OCI-M1 (cell line): Measurements from ENCODE around the gene CAMSAP1.
"Not testable (repeated sequence)": the region's sequence is repeated elsewhere in the genome, so short reads cannot be mapped to it uniquely, and the experiment has no call there.

Experiments
- DNase-seq: peaks from one replicate; lab custom pipeline; 2025; lab: John Stamatoyannopoulos, UW

CAMSAP1 gene, protein sequence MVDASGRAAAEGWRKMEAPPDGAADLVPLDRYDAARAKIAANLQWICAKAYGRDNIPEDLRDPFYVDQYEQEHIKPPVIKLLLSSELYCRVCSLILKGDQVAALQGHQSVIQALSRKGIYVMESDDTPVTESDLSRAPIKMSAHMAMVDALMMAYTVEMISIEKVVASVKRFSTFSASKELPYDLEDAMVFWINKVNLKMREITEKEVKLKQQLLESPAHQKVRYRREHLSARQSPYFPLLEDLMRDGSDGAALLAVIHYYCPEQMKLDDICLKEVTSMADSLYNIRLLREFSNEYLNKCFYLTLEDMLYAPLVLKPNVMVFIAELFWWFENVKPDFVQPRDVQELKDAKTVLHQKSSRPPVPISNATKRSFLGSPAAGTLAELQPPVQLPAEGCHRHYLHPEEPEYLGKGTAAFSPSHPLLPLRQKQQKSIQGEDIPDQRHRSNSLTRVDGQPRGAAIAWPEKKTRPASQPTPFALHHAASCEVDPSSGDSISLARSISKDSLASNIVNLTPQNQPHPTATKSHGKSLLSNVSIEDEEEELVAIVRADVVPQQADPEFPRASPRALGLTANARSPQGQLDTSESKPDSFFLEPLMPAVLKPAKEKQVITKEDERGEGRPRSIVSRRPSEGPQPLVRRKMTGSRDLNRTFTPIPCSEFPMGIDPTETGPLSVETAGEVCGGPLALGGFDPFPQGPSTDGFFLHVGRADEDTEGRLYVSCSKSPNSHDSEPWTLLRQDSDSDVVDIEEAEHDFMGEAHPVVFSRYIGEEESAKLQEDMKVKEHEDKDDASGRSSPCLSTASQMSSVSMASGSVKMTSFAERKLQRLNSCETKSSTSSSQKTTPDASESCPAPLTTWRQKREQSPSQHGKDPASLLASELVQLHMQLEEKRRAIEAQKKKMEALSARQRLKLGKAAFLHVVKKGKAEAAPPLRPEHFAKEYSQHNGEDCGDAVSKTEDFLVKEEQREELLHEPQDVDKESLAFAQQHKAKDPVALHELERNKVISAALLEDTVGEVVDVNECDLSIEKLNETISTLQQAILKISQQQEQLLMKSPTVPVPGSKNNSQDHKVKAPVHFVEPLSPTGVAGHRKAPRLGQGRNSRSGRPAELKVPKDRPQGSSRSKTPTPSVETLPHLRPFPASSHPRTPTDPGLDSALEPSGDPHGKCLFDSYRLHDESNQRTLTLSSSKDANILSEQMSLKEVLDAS (N-terminal part only)

DNA sequence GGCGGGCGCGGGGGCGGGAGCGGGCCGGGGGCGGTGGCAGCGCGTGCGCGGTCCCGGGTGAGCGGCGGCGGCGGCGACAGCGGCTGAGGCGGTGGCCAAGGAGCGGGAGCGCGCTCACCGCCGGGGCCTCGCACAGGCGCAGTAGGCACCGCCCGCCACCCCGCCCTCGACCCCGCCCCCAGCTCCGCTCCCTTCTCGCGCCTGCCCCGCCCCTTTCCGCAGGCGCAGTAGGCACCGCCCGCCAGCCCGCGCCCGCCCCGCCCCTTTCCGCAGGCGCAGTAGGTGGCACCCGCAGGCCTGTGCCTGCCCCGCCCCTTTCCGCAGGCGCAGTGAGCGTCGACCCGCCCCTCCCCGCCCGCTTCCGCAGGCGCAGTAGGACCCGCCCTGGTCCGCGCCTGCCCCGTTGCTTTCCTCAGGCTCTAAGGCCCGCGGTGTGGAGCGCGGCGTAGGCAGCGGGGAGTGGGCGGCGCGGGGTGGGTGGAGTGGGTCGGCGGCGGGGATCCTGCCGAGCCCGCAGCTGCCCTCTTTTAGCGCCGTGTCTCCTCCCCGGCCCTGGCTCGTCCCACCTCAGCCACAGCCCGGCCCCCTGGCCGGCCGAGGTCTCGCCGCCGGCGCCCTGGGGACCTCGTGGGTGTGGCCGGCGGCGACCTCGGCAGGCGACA lies at the start of gene CAMSAP1:
Gene CAMSAP1, minus strand, starts transcription at position 116 of the 662 bp plus-strand sequence. CDS start 387 bp downstream, outside the sequence.
- peak; percentile 94 for DNase-seq

DNA sequence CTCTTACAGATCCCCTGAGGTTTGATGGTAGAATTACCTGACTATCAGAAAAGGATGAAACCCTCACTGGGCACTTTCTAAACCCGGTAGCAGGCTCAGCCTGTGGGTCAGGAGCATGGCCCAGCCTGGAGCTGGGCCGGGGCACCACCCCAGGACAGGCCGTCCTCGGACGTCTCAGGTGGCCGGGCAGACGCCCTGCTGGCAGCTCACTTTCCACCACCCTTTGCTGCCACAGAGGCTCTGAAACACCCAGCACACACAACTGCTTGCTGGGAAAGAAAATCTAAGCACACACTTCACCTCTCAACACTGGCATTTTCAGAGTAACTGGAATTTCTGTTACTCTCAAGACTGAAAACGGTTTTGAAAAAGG lies 49.4 kb upstream of the CAMSAP1 start:
- DNase-seq = no peak

DNA sequence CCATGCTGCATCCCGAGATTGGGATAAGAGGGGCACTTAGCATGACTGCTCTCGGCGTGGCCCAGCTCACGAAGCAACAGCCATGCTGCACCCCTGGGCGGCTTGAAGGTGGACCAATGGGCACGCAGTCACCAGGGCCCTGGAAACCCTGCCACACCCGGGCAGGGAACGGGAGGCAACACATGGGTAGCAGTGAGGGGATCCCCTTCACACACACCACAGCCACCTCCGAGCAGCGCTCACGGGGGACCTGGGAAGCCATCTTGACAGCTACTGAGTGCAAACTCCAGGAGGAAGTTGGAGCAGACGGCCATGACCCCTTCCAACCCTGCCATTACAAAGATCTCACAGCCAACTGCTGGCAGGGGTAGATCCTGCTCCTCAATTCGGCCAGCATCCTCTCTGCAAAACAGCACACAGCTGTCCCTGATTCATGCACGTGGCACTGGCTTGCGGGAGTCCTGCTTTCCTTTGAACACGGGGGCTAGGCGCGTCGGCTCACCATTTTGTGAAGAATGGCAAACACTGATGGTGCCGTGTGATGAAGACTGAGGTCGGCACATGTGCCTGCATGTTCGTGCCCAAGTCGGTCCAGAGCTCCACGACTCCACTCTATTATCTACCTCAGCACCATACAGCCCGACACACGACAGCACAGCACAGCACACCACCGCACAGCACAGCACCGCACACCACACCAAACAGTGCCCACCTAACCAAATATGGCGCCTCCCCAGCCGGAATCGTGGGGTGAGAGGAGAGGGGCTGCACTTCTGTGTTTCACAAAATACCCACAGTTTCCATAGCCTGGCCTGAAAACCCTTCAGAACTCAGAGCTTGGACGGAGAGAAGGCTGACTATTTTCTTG lies 48.8 kb upstream of the CAMSAP1 start:
- DNase-seq = no peak

DNA sequence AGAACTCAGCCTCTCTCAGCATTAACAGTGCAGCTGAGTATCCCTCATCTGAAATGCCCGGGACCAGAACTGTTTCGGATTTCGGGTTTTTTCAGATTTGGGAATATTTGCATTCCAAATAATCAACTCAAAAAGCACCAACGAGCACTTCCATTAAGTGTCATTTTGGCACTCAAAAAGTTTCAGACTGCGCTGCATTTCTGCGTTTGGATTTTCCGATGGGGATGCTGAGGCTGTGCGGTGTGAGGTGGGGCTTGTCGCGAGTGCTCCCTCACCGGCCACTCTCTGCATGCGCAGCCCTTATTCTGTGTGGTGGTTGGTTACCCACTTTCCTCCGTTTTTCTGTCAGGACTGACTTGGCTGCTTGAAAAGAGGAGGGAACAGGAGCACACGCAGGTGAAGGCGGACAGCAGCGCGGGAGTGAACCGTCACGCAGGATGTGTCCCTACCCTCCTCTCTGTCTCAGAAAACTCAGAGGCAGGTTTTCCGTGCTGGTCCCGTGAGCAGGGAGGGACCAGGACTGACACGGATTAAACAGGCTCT lies 45.4 kb upstream of the CAMSAP1 start:
- DNase-seq = no peak

DNA sequence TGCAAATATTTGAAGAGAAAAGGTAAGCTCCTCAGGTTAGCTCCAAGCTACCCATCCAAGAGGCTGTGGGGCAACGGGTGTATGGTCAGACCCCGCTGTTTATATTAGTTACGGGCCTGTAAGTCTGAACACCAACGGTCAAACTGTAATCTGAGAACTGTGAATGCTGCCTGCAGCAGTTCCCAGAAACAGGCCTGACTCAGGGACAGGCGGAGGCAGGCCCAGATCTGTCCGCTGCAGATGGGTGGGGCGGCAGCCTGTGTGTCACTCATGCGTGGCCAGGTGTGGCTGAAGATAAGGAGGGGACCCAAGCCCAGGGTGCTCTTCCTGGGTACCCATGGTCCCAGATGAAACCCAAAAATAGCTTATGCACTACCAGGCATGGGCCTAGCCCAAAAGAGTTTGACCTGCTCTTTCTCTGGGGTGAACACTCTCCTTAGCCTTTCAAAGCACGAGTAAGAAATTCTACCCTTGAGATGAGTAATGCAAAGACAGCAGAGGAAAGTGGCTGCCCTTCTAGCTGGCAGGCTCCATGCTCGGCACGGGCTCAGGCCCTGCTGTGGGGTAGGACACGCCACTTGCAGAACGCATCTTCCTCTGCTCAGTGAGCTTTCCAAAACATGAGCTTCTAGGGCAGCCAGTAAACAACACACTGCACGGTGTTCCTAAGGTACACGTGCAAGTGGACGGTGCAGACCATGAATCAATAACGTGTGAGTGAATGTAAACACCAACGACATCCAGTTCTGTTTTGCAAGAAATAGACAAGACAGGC lies 44.7 kb upstream of the CAMSAP1 start:
- peak; percentile 97 for DNase-seq

DNA sequence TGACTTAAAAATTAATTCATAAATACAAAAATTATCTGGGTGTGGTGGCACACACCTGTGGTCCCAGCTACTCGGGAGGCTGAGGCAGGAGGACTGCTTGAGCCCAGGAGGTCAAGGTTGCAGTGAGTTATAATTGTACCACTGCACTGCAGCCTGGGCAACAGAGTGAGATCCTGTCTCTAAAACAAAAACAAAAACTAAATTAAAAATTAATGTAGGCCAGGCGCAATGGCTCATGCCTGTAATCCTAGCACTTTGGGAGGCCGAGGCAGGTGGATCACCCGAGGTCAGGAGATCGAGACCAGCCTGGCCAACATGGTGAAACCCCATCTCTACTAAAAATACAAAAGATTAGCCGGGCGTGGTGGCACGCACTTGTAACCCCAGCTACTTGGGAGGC lies 44.0 kb upstream of the CAMSAP1 start:
- not testable (repeated sequence) for DNase-seq

DNA sequence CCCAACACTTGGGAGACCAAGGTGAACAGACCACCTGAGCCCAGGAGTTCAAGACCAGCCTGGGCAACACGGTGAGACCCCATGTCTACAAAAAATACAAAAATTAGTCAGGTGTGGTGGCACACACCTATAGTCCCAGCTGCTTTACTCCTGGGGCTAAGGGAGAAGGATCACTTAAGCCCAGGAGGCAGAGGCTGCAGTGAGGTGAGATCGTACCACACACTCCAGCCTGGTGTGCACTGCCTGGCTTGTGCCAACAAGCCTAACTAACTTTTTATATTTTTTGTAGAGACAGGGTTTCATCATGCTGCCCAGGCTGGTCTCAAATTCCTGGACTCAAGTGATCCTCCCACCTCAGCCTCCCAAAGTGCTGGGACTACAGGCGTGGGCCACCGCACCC lies 43.5 kb upstream of the CAMSAP1 start:
- peak; percentile 54 for DNase-seq

DNA sequence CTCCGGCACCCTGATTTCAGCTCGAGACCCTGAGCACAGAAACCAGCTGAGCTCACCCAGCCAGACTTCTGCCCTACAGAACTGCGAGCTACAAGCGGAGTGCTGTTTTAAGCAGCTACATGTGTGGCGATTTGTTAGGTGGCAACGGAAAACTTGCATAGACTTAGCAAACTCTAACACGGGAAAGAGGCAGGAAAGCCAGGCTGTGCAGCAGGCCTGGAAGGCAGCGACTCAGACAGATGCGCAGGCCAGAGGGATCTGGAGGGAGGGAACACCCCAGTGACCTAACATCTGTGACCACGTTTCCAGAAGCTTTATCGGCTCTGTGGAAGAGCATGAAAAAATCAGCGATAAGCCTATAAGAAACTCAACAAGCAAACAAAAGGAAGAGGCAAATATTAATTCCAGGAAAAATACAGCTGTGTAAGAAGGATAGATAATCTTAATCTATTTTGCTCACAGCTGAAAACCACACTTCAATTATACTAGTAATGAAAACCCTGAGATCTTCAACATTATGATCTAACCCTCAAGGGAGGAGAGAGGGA lies 42.9 kb upstream of the CAMSAP1 start:
- DNase-seq = peak; percentile 93

DNA sequence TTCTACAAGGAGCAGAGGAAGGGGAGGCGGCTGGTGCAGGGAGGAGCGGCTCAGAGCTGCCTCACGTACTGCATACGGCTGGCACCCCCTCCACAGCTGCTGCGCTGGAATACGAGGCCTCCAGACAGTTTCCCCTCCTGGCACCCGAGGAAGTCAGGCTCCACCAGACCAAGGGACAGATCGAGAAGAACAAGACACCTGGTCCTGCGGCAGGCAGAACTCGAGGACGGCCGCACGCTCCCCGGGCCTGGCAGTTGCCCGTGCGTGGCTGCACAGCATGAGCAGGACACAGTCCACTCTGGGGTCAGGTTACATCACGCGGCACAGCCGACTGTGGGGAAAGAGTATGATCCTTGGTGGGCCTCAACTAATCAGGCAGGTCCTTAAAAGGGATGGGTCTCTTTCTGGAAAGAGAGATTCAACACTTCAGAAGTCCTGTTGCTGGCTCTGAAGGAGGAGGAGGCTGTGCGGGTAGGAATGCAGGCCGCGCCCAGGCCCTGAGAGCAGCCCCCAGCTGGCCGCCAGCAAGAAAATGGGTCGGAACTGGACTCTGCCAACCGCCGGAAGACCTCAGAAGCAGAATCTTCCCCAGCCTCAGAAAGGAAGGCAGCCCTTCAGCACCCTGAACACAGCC lies 42.3 kb upstream of the CAMSAP1 start:
- DNase-seq = no peak

DNA sequence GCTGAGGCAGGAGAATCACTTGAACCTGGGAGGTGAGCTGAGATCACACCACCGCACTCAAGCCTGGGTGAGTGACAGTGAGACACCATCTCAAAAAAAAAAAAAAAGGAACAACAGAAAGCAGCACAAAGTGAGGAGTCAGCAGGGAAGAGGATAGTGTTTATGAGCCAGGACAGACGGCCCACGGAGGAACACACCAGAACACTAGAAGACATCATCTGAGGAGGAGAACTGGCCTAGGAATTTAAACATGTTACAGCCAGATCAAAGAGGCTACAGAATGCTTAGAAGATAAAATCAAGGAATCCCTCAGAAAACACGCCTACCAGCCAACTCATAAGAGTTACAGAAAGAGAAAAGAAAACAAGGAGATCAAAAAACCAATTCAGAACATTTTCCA lies 41.6 kb upstream of the CAMSAP1 start:
- peak; percentile 22 for DNase-seq

DNA sequence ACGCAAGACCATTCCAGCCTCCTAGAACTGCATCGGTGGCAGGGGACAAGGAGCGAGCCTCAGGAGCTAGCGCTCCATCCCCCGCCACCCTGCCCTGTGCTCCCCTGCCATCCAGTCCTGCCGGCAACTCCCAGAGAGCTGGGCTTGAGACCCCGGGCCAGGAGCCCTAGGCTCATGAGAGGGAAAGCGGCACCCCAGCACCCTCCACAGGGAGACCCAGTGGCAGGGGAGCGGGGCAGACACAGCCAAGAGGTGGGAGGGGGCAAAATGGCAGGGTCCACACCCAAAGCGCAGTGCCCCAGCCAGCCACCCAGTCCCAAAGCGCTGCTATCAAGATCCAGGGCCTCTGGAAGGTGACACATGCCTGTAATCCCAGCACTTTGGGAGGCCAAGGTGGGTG lies 41.1 kb upstream of the CAMSAP1 start:
- no peak for DNase-seq

DNA sequence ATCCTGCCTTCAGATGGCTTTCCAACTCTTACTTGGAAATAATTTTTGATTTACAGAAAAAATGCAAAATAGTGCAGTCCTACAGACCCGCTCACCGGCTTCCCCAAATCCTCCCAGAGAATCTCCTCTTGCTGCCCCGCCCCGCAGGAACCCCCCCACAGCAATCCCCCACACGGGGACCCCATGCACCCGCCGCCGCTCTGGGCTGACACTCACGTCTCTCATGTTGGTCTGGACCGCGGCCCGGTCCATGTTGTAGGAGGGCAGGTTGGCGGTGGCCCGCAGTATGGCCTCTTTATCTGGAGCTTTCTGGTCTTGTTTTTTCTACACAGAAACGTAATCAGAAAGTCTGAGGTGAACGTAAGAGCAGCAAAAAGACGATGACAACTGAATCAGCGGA lies 40.2 kb upstream of the CAMSAP1 start:
- no peak for DNase-seq

DNA sequence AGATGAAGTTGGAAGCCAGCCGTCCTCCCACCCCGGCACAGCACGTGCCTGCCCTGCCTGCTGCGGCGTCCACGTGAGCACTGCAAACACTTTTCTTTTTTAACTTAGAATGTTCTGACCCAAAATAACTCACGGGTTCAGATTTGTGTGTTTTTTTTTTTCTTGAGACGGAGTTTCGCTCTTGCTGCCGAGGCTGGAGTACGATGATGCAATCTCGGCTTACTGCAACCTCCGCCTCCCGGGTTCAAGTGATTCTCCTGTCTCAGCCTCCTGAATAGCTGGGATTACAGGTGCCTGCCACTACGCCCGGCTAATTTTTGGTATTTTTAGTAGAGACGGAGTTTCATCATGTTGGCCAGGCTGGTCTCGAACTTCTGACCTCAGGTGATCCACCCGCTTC lies 39.8 kb upstream of the CAMSAP1 start:
- not testable (repeated sequence) for DNase-seq

DNA sequence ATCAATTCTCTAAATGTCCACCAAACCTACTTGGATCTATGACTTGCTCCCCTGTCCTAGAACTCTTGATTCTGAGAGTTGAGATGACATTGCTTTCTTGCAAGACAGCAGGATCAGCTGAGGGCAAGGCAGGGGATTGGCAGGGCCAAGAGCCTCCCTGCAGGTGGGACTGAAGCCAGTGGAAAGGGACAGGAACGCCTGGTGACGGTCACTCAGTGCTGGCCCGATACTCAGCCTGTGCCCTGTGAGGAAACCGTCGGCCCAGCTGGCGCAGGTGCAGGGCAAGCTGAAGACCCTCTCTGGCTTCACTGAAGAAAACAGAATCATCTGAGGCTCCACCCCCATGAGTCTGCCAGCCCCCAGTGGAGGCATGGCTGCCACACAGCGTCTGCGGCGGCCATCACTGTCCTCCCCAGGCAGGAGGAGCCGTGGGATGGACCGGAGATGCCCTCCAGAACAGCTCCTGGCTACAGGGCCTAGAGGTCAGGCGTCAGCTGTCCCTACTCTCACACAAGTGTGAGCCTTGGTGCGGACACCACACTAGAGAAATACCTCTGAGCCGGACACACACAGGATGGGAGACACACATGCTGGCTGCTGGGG lies 39.1 kb upstream of the CAMSAP1 start:
- DNase-seq = no peak

DNA sequence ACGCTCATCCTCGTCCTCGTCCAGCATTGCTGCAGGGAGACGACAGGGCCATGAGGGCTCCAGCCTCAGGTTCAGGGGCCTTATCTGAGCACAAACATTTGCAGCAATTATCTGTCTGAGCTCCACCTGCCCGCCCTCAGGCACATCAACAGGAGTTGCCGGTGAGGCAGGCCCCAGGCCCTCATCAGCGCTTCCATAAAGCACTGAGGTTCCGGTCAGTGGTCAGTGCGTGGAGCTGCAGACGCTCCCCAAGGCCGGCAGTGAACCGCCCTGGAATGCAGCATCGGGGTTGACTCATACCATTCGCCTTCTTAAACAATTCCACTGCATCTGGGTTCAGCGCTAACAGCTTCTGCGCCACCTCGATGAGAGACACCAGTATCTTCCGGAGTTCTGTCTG lies 38.6 kb upstream of the CAMSAP1 start:
- no peak for DNase-seq

DNA sequence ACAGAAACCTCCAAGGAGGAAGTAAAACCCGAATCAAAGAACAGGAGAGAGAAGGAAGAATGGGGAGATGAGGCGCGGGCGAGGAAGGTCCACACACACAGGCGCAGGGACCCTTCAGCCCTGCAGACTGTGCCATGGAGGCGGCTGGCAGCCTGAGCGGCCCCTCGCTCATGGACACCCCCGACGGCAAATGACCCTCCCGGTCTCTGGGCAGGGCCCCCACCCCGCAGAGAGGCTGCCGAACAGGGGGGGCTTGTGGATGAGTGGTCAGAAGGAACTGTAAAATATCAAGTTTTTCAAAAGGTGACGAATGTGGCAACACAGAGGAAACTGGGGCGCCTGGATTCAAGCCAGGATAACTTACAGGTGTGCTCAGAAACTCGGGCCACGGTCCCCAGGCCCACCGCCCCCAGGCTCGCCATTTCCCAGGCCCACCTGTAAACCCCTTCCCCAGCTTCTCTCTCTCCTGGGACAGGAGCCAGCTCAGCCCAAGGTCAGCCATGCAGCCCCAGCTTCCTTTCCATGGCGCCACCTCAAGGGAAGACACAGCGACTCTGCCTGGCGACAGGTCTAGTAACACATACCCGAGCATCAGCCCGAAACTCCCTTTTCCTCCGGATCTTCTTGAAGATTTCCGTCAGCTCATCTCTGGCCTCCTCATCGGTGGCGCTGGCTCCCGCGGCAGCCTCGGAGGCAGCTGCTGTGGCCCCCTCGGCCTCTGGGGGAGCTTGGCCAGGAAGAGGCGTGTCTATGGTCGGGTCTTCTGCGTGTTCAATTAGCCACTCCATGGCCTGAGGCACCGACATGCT lies 37.3 kb upstream of the CAMSAP1 start:
- no peak for DNase-seq

DNA sequence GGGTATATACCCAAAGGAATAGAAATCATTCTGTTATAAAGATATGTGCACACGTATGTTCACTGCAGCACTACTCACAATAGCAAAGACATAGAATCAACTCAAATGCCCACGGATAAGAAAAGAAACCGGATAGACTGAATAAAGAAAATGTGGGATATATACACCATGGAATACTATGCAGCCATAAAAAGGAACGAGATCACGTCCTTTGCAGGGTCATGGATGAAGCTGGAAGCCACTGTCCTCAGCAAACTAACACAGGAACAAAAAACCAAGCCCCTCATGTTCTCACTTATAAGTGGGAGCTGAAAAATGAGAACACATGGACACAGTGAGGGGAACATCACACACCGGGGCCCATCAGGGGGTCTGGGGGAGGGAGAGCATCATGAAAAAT lies 36.3 kb upstream of the CAMSAP1 start:
- DNase-seq = not testable (repeated sequence)
